WI38 (cell line): ENCODE measurements around the gene KRT17.
"Not testable (repeated sequence)": the region's sequence is repeated elsewhere in the genome, so short reads cannot be mapped to it uniquely, and the experiment has no call there.

Experiments used
- H3K4me3 ChIP-seq: 2 replicates; pipeline ENCODE4 v1.5.1; 2011; ENCODE audit warnings: low read depth, mild to moderate bottlenecking, control low read depth, low read length
- TF ChIP-seq, protein P1 (sequence below): IDR thresholded peaks from 2 replicates; pipeline ENCODE4 v1.5.1; 2012; ENCODE audit warnings: low read depth, mild to moderate bottlenecking, control low read depth, low read length

KRT17 gene

DNA sequence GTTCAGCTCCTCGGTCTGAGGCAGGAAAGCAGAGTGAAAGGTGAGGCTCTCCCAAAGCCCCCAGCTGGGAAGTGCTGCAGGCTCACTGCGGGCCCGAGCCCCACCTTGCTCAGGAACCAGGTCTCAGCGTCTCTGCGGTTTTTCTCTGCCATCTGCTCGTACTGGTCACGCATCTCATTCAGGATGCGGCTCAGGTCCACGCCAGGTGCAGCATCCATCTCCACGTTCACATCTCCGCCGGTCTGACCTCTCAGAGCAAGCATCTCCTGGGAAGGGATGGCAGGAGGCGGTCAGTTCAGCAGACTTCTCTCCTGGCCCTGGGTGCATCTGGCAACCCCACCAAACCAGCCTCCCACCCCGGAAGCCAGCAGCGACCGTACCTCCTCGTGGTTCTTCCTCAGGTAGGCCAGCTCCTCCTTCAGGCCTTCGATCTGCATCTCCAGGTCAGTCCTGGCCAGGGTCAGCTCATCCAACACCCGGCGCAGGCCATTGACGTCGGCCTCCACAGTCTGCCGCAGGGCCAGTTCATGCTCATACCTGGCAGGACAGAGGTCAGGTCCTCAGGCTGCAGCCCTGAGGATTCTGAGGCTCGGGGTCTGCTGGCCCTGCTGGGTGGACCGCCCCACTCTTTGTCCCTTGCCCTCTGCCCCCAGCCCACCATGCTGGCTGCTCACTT, 13.3 kb downstream of the KRT17 start:
- TF ChIP-seq, protein P1, sequence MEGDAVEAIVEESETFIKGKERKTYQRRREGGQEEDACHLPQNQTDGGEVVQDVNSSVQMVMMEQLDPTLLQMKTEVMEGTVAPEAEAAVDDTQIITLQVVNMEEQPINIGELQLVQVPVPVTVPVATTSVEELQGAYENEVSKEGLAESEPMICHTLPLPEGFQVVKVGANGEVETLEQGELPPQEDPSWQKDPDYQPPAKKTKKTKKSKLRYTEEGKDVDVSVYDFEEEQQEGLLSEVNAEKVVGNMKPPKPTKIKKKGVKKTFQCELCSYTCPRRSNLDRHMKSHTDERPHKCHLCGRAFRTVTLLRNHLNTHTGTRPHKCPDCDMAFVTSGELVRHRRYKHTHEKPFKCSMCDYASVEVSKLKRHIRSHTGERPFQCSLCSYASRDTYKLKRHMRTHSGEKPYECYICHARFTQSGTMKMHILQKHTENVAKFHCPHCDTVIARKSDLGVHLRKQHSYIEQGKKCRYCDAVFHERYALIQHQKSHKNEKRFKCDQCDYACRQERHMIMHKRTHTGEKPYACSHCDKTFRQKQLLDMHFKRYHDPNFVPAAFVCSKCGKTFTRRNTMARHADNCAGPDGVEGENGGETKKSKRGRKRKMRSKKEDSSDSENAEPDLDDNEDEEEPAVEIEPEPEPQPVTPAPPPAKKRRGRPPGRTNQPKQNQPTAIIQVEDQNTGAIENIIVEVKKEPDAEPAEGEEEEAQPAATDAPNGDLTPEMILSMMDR = no peak
- no peak overlapping the region for H3K4me3 ChIP-seq

DNA sequence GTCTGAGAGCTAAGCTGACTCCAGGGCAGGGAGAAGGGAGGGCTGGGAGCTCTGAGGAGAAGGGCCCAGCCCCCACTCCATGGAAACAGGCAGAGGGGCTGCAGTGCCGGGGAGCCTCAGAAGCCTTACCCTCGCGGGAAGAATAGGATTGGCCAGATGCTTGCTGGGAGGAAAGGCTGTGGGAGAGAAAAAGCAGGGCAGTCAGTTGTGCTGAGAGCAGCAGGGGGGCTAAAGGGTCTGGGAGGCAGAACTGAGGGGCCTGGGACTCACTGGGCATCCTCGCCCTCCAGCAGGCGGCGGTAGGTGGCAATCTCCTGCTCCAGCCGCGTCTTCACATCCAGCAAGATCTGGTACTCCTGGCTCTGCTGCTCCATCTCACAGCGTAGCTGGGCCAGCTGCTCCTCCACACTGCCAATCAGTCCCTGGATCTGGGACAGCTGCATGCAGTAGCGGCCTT, 14.3 kb downstream of the KRT17 start:
- not testable (repeated sequence) for H3K4me3 ChIP-seq

DNA sequence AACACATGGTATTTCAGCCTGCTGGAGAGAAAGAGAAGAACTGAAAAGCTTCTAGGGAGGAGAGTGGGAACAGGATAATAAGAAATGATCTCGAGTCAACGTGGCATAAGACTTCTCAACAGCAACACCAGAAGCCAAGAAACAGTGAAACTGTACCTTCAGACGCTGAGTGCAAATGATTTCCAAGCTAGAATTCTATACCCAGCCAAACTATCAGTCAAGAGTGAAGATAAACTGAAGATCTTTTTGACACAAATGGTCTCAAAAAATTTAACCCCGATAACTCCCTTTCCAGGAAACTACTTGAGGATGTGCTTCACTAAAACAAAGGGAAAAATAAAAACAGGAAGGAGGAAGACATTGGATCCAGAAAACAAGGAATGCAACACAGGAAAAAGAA, 17.4 kb downstream of the KRT17 start:
- not testable (repeated sequence) for H3K4me3 ChIP-seq

DNA sequence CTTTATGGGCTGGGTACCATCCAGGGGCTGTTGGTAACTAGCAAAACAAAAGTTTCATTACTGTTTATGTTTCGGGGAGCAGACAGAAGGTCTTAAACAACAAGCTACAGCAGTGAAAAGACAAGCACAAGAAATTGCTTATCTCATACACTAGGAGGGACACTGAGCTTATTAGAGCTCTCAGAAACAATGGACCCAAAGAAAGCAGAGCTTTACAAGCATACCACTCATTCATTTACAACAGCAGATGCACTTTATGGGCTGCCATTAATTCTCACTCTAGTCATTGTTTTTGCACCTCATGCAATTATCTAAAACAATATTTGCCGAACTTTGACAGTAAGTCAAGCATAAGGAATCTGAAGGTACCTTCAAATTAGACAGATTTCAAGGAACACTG, 21.9 kb downstream of the KRT17 start:
- TF ChIP-seq, protein P1 = no peak
- H3K4me3 ChIP-seq = no peak overlapping the region

DNA sequence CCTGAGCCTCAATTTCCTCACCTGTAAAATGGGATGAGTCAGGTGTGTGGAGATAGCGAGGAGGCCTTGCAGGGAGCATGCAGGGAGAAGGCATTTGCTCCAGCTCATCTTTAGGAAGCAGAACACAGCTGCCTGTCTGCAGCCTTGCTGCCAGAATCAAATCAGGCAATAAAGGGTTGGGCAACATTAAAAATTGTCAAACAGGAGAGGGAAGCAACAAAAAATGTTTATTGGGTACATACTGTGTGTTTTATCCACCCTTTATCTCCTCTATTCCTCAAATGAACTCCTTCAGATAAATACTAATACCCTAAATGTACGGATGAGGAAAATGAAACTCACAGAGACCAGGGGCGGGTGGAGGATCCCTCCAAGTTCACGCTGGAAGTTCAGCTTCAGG, 24.1 kb downstream of the KRT17 start:
- H3K4me3 ChIP-seq = no peak overlapping the region
- TF ChIP-seq, protein P1 = no peak

DNA sequence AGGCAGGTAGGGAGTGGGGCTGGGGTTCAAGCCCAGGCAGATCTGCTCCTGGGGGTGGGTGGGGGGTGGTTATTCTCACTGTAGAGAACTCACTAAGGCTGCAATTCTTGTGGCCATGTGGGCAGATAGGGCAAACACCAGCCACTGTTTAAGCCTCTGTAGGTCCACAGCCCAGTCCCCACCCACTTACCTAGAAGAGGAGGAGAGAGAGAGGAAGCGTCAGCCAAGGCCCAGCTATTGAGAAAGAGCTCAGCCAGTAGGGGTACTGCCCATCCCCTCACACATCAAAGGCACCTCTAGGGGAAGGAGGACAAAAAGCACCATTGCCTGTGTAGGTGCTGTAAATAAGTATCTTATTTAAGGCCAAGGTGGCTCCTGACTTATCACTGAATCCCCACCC, 24.7 kb downstream of the KRT17 start:
- TF ChIP-seq, protein P1 = no peak
- no peak overlapping the region for H3K4me3 ChIP-seq

DNA sequence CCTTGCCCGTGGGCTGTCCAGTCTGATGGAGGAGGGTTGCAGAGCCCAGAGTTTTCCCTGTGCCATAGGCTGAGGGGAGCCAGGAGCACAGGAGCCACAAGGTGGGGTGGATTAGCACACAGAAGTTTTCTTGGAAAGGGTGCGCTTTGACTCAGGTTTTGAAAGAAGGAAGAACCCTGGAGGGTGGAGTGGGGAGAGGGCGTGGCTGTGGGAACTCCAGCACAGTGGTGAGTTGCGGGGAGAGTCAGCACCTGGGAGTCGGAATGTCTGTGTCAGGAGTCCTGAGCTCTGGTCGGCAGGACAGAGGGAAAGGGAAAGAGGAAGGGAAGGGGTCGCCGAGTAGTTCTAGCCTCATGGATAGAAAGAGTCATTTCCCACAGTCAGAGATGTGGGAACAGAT, 28.8 kb downstream of the KRT17 start:
- no peak overlapping the region for H3K4me3 ChIP-seq
- TF ChIP-seq, protein P1 = no peak

DNA sequence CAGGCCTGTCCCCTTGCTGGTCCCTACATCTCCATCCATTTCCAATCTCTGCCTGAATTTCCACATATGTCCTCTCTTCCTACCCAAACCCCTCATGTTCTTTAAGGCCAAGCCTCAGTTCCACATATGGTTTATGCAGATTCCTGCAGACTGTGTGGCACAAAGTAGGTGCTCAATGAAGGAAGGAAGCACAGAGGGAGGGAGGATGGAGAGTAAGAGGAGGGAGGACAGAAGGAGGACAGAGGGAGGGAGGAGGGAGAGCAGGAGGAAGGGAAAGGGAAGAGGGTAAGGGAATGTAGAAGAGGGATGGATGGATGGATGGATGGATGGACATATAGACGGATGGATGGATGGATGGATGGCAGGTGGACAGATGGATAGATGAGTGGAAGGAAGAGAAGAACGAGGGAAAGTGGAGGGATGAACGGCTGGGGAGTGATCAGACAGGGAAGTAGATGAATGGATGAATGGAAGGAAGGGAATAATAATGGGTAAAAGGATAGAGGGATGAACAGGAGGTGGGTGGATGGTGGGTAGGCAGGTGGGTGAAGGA, 29.9 kb downstream of the KRT17 start:
- H3K4me3 ChIP-seq = no peak overlapping the region
- TF ChIP-seq, protein P1 = no peak
